NCI-H446 treated with DMSO at 0.1 percent for 48 hours (cell line): Measurements from ENCODE around the gene SNX3.
"Not testable (repeated sequence)": the region's sequence is repeated elsewhere in the genome, so short reads cannot be mapped to it uniquely, and the experiment has no call there.

ENCODE experiments used
- DNase-seq: peaks from one replicate; lab custom pipeline; 2025; lab: John Stamatoyannopoulos, UW

SNX3 gene

GRCh38 chr6:108260809-108261569, at the start of gene SNX3:
TSS of gene SNX3 (minus strand) at chr6:108261040. CDS start at chr6:108260921, 119 bp downstream.
- DNase-seq: peak; percentile 90

DNA sequence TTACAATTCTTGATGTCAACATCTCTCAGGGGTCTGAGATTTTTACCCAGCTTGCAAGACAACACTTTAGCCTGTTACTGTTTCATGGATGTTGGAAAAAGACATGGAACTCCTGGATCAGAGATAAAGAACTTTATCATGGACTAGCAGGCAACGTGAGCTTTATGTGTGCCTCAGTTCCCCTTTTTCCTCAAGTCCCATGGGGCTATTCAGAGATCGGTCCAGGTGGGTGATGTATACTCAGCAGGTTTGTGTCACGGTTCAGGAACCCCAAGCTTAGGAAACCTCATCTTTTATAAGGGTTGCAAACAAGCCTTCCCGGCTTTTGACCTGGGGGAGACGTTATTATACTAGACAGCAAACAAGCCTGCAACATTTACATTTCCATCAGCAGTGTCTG, 49.0 kb upstream of the SNX3 start:
- DNase-seq: no peak

DNA sequence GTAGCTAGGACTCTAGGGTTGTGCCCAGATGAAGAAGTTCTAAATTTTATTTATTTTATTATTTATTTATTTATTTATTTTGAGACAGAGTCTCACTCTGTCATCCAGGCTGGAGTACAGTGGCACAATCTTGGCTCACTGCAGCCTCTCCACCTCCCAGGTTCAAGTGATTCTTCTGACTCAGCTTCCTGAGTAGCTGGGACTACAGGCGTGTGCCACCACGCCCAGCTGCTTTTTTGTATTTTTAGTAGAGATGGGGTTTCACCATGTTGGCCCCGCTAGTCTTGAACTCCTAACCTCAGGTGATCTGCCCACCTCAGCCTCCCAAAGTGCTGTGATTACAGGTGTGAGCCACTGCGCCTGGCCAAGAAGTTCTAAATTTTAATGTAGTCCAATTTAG, 47.8 kb upstream of the SNX3 start:
- not testable (repeated sequence) for DNase-seq

DNA sequence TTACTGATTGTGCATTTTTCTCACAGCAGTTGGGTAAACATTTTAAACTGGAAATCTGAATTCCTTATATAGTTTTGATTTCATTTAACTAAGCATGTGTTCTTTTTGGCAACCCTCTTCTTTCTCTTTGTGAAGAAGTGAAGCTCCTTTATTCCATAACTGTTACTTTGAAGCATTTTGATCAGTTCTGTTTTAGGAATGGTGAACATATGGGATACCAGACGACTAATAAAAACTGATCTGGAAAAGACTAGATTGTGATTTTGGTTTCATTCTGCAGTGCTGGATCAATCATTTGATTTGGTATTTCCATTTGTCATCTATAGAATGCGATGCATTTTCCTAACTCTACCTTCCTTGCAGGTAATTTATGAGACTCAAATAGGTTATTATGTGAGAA, 43.8 kb upstream of the SNX3 start:
- no peak for DNase-seq

DNA sequence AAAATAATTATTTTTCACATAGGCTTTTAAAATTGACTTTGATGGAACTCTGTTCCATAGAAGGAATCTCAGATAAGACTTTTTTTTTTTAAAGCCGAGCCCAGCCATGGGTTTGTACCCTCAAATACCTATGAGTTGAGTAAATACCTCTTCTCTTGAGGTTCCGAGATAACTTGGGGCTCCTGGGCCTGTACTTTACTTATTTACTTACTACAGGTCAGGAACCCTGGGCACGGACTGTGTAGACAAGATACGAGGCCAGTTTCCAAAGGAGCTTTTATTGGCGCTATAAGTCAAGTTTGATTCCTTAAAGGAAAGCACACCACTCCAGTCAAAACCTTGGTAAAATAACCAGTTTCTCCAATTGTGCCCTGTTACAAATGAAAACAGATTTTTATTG, 41.5 kb upstream of the SNX3 start:
- no peak for DNase-seq

GRCh38 chr6:108295676-108296075, 34.8 kb upstream of the SNX3 start:
- DNase-seq: no peak

DNA sequence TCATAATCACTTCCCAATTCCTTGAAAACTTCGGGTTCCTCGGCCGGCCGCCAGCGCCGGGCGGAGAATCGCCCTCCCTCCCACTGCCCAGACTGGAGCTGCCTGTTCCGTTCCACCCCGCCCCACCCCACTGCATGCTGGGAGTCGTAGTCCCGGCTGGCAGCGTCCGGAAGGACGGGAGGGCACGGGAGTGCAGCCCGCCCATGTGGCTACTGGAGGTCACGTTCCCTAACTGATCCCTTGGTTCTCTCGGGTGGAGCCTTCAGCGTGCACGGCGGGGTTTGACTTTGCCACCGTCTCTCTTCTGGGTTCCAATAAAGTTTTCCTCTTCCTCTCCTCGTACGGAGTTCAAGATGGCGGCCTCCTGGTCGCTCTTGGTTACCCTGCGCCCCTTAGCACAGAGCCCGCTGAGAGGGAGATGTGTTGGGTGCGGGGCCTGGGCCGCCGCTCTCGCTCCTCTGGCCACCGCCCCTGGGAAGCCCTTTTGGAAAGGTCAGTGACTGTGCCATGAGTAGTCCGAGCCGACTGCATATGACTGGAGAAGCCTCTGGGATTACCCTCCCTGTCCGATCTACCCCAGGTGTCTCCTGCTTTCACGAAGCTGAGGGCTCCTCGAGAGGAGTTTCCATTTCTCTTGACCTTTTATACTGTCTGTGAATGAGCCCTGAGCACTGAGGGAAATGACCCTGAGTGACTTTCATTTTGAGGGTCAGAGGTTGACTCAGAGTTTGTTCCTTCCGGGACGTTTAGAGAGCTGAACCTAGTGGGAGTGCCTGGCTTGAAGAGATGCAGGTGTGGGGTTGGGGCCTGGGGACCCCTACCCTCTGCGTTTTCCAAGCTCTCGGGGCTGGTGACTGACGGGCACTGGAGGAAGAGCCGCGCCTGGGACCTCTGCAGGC, 34.1 kb upstream of the SNX3 start, which contains the start of gene AFG1L:
Gene AFG1L (plus strand): TSS at position 328 of the 899 bp plus-strand sequence. CDS start 26 bp downstream, at position 354.
- DNase-seq: peak; percentile 62

DNA sequence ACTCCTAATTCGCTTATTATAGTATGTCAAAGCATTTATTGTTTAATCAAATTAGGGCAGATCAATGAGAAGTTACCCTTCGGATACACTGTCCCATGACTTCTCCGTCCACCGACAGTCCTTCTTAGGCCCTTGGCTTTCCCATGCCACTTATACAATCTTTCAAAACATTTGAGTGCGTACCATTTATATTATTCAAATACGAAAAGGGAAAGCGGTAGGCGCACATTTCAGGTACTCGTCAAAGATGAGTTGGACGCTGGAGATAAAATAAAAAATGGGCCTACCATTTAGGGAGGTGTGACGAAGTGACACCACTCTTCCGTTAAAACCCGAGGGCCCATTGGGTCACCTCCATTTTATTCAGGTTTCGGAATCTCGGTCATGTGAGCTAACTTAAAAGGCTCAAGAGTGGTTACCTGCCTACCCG, 33.5 kb upstream of the SNX3 start:
- DNase-seq: no peak

- DNase-seq: no peak
Observed at GRCh38 chr6:108293527-108294296, 32.9 kb upstream of the SNX3 start.

GRCh38 chr6:108292561-108292960, 31.7 kb upstream of the SNX3 start:
- DNase-seq: not testable (repeated sequence)

DNA sequence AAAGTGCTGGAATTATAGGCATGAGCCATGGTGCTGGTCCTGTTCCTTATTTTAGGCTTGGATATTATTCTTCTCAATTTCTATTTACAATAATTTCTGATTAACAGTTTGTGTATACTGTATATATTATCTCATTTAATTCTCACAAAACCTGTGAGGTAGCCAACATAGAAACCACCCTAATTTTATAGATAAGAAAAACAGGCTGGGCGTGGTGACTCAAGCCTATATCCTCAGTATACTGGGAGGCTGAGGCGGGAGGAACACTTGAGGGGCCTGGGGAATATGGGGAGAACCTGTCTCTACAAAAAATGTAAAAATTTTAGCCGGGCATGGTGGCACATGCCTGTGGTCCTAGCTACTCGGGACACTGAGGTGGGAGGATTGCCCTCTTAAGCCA, 30.3 kb upstream of the SNX3 start:
- no peak for DNase-seq

DNA sequence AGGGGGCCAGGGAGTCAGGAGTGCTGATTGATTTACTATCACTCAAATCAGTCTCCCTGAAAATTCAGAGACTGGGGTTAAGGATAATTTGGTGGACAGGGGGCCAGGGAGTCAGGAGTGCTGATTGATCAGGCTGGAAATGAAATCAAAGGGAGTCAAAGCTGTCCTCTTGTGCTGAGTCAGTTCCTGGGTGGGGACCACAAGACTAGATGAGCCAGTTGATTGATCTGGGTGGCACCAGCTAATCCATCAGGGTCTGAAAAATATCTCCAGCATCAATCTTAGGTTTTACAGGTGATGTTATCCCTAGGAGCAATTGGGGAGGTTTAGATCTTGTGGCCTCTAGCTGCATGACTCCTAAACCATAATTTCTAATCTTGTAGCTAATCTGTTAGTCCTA, 27.9 kb upstream of the SNX3 start:
- no peak for DNase-seq

DNA sequence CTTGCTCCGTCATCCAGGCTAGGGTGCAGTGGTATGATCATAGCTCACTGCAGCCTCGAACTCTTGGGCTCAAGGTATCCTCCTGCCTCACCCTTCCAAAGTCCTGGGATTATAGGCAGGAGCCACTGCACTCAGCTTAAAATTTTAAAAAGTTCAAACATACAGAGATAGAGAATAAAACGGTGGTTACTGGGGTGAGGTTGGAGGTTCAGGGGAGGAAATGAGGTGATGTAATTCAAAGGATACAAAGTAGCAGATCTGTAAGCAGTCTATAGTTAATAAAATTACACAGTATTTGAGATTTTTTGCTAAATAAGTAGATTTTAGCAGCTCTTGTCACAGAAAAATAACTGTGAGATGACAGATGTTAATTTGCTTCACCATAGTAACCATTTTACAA, 26.5 kb upstream of the SNX3 start:
- no peak for DNase-seq

GRCh38 chr6:108286366-108286765, 25.5 kb upstream of the SNX3 start:
- DNase-seq: no peak

DNA sequence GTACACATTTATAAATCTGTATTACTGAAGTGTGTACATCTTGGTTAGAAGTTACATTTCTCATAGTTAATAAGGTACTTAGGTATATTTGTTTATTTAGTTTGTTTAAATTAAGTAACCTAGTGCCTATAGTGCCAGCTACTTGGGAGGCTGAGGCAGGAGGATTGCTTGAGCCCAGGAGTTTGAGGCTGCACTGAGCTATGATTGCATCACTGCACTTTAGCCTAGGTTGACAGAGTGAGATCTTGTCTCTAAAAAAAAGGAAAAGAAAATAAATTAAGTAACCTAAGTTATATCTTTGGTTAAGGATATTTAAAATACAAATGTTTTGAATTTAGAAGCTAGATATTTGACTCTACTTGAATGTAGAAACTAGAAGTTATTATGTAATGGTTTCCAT, 24.5 kb upstream of the SNX3 start:
- no peak for DNase-seq

- no peak for DNase-seq
Observed at GRCh38 chr6:108277831-108278230, 17.0 kb upstream of the SNX3 start.

GRCh38 chr6:108277295-108277694, 16.5 kb upstream of the SNX3 start:
- DNase-seq: no peak

DNA sequence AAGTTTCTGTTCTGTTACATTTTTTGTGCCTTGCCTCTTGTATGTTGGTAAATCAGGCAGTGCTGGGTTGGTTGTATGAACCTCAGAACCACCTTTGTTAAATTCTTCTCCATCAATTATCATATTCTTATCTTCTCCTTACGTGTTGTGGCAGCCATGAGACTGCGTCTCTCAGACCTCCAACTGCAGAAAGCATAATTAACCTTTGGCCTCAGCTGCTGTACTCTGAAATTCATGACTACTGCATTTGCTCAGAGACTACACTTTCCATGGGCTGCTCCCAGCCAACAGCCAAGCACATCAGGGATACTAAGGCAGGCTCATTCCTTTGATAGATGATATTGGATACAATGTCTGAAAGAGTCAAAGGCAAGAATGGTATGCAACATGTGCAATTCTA, 15.1 kb upstream of the SNX3 start:
- DNase-seq: no peak

- no peak for DNase-seq
Observed at GRCh38 chr6:108274546-108274945, 13.7 kb upstream of the SNX3 start.

DNA sequence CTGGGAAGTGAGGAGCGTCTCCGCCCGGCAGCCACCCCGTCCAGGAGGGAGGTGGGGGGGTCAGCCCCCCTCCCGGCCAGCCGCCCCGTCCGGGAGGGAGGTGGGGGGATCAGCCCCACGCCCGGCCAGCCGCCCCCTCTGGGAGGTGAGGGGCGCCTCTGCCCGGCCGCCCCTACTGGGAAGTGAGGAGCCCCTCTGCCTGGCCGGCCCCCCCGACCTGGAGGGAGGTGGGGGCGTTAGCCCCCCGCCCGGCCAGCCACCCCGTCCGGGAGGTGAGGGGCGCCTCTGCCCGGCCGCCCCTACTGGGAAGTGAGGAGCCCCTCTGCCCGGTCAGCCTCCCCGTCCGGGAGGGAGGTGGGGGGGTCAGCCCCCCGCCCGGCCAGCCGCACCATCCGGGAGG, 9.1 kb upstream of the SNX3 start:
- DNase-seq: not testable (repeated sequence)

DNA sequence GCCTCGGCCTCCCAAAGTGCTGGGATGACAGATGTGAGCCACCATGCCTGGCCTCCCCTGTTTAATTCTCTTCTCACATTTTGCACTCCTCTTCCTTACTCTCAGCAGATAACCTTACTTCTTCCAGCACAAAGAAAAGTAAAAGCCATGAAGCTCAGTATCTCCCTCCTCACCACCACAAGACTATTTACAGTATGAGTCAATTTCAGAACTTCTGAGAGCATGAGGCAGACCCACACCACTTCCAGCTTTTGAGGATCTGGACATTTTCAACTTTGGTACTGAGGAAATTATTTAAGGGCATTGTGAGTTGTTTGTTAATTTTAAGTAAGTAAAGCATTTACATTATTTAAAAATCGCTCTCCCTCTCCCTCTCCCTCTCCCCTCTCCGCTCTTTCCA, 8.0 kb upstream of the SNX3 start:
- no peak for DNase-seq

DNA sequence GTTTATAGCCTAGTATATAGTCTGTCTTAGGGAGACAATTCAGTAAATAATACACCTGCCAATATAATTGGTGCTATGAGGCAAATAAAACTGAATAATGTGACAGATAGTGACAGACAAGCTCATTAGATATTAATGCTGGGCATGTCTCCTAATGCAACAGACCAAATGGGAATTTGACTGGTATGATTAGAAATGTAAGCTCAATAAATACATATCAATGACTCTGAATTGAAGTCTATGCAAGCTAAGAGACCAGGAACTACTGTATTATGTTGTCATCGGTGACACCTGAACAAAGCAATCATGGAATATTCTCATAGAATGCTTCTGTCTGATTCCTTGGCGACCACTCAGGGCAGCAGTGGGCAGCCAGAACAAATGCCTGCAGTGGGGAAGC, 2.5 kb upstream of the SNX3 start:
- DNase-seq: no peak
